HG03175 (cell line): ENCODE results near the gene BABAM2.
"Not testable (repeated sequence)": the region's sequence is repeated elsewhere in the genome, so short reads cannot be mapped to it uniquely, and the experiment has no call there.

Source experiments
- ATAC-seq: cut with Tn5 transposase; IDR thresholded peaks from one replicate; pipeline ENCODE4 v1.9.1; 2021; ENCODE audit warnings: mild to moderate bottlenecking, moderate library complexity; ENCODE audit not compliant: unreplicated experiment

BABAM2 gene

DNA sequence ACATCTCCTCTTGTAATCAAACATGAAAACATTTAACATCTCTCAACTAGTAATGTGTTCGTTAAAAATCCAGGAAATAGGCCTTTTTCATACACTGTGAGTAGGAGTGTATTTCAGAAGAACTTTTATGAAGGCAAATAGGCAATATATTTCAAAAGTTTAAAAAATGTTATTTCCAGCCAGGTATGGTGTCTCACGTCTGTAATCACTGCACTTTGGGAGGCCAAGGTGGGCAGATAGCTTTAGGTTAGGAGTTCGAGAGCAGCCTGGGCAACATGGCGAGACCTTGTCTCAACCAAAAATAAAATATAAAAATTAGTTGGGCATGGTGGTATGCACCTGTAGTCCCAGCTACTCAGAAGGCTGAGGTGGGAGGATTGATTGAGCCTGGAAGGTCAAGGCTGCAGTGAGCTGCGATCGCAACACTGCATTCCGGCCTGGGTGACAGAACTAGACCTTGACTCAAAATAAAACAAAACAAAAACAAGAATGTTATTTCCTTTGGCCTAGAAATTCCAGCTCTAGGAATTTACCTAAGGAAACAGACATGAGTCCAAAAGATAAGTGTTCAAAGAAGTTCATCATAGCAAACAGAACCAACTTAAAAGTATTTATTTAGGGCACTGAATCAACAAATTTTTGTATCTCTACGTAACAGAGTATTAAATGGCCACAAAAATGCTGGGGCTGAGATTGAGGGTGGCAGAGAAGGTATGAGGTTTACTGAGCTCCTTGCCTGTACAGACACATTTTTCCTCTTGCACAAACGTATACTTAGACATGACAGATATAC, 15.2 kb upstream of the BABAM2 start:
- ATAC-seq, result no peak

DNA sequence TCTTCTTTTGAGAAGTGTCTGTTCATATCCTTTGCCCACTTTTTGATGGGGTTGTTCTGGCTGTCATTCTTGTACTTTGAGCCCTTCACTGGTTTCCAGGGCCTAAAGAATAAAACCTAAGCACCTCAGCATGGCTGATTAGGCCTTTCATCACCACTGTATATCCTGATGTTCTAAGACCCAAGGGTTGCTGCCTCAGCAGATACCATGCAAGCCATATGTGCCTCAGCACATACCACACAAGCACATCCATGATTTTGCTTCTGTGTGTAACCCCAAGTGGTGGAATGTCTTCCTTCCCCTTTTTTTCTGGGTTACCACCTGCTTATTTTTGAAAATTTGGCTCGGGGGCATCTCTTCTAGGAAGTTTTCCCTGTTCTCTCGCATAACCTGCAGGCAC, 11.7 kb upstream of the BABAM2 start:
- ATAC-seq, result no peak

DNA sequence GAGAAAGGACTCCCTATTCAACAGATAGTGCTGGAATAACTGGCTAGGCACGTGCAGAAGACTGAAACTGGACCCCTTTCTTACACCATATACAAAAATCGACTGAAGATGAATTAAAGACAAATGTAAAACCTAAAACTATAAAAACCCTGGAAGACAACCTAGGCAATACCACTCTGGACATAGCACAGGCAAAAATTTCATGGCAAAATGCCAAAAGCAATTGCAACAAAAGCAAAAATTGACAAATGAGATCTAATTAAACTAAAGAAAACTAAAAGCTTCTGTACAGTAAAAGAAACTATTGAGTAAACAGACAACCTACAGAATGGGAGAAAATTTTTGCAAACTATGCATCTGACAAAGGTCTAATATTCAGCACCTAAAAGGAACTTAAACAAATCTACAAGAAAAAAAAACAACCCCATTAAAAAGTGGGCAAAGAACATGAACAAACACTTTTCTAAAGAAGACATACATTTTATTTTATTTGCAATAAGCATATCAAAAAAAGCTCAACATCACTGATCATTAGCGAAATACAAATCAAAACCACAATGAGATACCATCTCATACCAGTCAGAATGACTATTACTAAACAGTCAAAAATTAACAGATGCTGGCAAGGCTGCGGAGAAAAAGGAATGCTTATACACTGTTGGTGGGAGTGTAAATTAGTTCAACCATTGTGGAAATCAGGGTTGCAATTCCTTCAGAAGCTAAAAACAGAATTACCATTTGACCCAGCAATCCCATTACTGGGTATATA, 8.5 kb upstream of the BABAM2 start:
- ATAC-seq, result not testable (repeated sequence)

DNA sequence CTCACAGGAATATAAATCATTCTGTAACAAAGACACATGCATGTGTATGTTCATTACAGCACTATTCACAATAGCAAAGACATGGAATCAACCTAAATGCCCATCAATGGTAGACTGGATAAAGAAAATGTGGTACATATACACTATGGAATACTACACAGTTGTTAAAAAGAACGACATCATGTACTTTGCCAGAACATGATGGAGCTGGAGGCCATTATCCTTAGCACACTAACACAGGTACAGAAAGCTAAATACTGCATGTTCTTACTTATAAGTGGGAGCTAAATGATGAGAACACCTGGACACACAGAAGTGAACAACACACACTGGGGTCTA, 8.0 kb upstream of the BABAM2 start:
- not testable (repeated sequence) for ATAC-seq

DNA sequence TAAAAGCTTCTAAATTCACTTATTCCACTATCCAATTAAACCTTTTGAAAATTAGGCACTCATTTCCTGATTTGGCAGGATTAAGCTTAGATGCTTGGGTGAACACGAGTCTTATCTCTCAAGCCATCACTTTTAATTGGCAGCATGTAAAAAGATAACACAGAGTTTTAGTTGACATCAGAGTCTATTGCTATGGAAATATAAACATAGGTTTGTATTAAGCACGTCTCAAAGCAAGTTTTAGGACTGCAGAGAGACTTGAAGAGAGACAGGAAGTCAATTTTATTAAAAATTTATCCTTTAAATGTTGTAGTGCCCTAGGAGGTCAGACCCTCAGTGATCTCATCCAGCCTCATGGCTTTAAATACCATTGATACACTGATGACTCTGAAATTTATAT, 5.9 kb upstream of the BABAM2 start:
- ATAC-seq, result no peak

DNA sequence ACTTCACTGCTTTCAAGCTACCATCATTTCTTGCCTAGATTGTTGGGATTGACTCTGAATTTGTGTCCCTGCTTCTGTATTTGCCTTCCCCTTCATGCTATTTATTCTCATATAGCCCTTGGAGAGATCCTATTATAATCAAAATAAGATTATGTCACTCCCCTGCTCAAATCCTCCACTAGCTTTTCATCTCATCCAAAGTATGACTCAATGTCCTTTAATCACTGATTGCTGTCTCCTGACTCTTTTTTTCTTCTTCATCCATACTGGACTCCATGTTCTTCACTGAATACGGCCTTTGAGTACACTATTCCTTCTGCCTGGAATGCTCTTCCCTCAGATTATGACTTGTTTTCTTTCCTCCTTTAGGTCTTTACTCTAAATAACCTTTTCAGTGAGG, 5.3 kb upstream of the BABAM2 start:
- no peak for ATAC-seq

DNA sequence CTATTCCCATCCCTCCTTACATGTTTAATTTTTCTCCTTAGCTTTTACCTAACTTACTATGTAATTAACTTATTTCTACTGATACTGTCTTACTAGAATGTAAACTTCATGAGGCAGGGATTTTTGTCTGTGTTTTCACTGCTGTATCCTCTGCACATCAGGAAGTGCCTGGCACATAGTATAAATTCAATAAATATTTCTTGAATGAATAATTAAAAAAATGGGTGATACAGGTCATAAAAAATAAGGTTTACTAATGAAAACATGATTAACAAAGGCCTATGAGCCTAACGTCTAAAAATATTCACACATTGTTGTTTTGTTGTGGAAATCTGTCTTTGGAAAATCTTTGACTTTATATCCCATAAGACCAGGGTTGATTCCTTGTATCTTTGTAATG, 4.9 kb upstream of the BABAM2 start:
- ATAC-seq, result no peak

DNA sequence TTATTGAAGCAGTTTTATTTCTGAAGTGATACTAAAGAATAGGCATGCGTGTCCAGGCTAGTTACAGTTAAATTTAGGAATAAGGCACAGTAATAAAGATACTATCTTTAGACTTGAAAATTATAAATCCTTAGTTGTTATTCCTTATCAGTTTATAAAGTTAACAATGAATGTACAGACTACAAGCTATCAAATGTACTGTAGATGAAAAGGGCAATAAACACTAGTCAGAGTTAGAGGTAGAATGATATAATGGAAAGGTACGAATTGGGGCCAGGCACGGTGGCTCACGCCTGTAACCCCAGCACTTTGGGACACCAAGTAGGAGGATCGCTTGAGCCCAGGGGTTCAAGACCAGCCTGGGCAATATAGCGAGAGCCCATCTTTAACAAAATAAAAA, 4.2 kb upstream of the BABAM2 start:
- no peak for ATAC-seq

DNA sequence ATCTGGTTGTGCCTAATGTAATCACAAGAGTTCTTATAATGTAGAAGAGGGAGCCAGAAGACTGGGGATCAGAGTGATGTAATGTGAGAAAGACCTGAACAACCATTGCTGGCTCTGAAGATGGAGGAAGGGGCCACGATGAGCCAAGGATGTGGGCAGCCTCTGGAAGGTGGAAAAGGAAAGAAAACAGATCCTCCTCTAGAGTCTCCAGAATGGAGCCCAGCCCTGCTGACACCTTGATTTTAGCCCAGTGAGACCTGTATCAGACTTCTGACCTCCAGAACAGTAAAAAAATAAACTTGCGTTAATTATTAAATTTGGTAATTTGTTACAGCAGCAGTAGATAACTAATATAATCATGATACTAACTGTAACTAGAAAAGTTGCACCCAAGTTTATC, 3.4 kb upstream of the BABAM2 start:
- no peak for ATAC-seq

DNA sequence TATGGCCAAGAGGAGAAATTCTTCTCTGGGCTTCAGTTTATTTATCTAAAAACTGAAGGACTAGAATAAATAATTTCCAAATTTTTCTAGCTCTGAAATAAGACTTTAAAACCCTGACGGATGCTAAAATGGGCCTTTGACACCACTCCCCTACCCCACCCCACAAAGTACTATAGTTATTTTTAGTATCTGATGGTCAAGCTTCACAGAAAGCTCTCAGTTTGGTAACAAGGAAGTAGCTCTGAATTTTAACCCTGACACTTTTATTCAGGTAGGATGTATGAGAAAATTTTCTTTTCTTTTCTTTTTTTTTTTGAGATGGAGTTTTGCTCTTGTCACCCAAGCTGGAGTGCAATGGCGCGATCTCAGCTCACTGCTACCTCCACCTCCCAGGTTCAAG, 2.7 kb upstream of the BABAM2 start:
- ATAC-seq, result no peak

DNA sequence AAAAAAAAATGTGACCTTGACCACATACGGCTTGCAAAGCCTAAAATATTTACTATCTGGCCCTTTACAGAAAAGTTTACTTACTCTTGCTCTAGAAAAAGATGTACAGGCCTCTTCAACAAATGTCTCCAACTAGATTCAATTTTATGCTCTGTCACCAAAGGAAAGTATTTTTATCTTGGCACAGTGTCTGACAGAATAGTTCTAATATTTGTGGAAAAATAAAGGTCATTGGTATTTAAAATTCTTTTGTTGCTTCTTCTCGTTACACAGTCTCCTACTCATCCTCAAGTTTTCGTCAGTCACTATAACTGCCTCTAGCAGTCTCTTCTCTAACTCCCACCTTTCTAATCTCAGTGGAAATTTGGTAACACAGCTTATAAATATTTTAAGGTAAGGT, 1.7 kb upstream of the BABAM2 start:
- ATAC-seq, result no peak

DNA sequence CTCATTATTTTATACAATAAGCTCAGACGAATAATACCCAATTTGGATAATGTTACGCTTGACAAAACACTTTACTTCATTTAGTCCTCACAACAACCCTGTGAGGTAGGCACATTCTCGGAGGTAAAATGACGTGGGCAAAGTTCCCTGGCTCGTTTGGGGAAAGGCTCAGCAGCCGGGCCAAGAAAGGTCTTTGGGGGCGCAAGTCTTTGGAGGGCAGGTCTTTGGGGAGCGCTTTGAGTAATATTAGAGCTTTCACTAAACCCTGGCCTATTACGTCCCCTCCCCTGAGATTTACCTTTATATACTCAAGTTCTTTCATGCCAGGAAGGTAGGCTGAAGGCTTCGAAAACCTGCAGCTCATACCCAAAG, 769 bp upstream of the BABAM2 start:
- no peak for ATAC-seq

DNA sequence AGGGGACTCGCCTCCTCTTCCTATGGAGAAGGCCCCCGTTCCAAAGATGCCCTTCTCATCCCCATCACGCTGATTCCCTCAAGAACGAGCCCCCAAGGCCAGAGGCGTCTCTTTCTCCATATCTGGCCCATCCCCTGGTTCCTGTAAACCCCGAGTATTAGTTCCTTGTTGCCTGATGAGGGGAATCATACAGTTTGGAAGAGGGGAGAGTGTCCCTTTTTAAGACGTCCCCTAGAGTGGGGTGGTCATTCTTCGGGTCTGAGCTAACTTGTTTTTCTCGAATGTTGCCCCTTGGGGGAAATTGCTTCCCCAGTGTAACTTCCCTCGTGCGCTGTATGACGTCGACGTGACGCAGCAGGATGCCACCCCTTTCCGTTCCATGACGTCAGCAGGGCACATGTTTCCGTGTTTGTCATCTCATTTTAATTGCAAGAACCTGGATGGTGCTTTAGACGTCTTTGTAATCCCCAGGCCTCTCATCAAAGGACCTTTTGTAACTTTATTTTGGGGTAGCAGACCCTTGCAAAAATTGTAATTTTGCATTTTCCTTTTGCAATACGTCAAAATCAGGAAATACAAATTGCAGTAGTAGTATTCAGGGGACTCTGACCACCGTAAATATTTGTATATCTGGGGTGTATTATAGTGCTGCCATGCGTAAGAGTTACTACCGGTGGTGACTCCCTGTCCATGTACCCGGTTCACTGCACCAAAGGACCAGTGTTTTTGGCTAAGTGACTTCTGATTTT, 569 bp downstream of the BABAM2 start:
- peak; percentile 28 for ATAC-seq

DNA sequence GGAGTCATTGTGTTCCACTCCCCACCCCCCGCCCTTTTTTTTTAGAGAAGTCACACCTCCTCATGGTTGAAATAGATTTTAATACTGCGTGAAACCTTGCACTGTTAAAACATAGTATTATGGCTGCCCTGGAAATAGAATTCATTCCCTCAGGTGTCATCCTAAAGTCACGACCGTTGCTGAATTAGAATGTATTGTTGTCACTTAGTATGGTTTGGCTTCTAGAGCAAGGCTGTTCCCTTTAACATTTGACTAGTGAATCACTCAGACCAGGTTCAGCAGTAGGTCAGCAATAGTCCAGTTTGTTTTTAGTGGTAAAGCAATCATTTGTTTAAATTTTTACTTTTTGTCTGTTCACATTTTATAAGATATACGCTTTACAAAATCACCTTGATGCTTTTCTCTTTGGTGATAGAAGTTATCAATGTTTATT, 1.2 kb downstream of the BABAM2 start:
- no peak for ATAC-seq

DNA sequence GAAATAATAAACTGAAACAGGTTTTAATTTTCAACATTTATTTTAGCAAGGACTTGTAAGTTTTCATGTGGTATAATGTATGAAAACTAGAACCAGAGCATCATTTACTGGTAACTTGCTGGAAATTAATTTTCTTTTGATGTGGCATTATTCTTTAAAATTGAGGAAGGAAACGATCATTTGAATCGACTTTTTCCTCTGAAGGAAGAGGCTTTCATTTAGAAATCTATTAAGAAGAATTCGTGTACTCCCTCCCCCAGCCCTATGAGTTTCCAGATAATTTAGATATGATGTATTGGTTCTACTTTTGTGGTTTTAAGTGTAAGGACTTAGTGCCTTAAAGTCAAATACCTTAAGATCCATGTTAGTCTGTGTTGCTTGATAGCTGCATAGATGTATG, 2.5 kb downstream of the BABAM2 start:
- ATAC-seq, result no peak

DNA sequence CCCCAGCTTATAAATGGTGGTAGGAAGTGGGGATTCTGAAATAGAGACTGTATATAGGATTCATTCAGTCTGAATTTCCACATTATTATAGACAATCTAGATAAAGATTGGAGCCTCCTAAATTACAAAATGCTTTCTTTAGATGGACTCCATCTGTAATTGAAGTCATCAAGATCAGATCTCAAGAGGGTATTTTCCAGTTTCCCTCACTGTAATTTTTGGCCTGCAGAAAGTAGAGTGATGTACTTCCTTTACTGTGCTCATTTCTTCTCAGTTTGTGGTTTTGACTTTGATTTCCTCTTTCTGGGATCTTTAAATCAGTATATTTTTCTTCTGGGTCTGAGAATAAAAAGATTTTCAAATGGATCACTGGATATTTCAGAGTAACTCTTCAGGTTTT, 7.2 kb downstream of the BABAM2 start:
- ATAC-seq, result no peak

DNA sequence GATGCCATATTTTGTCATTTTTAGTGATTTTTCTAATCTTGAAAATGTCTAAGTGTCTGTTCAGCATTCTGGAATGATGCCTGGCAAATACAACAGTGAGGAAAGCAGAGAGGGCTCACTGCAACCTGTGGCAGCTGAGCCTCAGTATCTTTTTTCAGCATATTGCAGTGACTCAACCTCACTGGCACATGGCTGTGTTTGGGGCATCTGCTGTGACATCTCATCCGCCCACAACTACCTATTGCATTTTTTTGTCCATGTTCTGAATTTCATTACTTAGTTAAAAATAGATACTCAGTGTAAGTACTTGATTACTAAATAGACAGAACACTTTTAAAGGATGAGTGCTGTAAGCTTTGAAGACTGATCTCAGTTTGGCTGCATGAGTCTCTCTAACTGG, 10.7 kb downstream of the BABAM2 start:
- no peak for ATAC-seq

DNA sequence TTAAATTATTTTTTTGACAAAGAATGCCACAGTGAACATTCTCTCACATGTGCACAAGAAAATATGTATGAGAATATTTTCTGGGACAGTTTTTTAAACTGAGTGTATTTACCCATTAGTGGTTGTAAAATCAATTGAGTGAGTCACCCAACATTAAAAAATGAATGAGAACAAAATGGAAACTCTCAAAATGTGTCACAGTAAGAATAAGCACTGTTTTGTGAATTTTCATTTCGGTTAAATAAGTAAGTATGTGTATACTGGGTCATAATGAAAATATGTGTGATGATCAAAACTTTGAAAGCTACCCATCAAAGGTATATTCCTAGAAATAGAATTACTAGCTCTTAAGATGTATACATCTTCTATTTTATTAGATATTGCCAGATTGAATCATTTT, 11.6 kb downstream of the BABAM2 start:
- ATAC-seq, result no peak

DNA sequence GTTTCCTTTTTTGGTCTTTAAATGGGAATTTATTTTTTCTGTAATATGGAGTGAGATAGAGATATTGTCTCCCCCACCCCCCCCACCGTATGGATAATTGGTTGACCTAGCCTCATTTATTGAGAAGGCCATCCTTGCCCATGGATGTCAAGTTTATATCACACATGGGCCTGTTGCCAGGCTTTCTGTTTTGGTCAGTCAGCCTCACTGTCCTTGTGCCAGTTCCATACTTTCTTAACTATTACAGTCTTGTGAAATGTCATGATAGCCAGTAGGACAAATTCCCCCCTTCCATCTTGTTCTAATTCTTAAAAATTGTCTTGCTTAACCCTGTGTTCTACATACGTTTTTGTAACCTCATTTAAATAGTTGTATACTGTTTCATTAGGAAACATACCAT, 12.5 kb downstream of the BABAM2 start:
- ATAC-seq, result no peak

DNA sequence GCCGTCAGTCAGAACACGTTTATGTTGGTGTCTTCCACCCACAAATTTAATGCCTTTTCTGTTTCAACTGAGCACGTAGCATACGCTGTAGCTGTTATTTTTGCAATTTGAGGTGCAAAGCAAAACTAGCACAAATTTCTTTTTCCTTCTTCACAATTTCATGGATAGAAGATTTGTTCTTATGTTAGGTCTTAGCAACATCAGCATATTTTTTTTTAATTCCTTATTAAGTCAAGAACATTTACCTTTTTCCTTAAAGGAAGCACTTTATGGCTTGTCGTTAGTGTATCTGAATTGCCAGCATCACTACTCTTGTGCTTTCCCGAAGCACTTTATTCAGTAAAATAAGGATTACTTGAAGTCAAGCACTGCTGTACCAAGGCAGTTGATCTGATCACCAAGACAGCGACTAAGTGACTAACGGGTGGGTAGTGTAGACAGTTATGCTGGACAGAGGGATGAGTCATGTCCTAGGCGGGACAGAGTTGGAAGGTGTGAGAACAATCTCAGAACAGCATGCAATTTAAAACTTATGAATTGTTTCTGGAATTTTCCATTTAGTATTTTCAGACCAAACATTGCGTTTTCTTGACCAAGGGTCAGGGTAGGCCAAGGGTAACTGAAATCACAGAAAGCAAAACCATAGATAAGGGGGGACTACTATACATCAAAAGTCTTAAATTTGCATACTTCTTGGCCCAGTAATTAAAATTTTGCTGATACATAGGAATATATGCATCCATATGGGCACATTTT, 13.3 kb downstream of the BABAM2 start:
- no peak for ATAC-seq

DNA sequence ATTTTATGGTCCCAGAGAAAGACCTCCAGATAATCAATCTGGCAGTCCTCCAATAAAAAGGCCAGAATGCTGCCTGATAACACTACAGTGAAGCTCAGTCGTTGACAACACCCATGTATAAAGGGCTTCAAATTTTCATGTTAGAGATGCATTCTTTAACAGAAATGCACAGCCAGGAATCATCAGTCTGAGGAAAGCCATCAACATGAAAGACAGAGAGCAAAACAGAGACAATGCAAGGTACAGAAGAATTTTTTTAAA, 13.8 kb downstream of the BABAM2 start:
- no peak for ATAC-seq

DNA sequence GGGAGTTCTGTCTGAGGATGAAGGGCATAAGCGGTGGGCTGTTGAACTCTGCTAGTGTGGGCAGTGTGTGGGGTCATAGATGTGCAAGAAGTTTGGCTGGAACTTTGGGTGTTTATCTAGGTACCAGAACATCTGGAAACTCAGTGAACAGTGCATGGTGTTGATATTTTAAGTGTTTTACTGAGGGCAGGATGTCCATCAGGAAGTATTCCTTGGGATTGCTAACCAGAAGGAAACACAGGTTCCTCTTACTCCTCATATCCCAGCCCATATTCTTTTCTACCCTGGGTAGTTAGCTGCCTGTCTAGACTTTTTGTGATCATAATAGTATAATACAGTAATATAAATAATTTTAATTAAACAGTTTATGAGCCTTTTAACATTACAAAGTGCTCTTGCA, 15.5 kb downstream of the BABAM2 start:
- no peak for ATAC-seq
